Transverse colon (tissue), 4 donors: Measurements from ENCODE around the gene DDR2. TPM values are rescaled to one million over a fixed set of nuclear protein-coding genes. Genes with fewer than 3 reads are reported as not detected.

ENCODE experiments used
- DNase-seq: peaks from one replicate; pipeline ENCODE4 v3.0.0-alpha.2; 2019
- H3K27ac ChIP-seq, 4 donors: fragments of 200-600 bp; sonication (generic); 2 replicates each; pipeline ENCODE4 v1.5.1; 2016 to 2018; ENCODE audit warnings: inconsistent platforms in 4 of 4
- H3K27me3 ChIP-seq: fragments of 200-600 bp; sonication (generic); 2 replicates; pipeline ENCODE4 v1.5.1; 2017; ENCODE audit warnings: inconsistent platforms
- H3K36me3 ChIP-seq, 4 donors: fragments of 200-600 bp; sonication (generic); 2 replicates each; pipeline ENCODE4 v1.5.1; 2017 to 2019; ENCODE audit warnings: inconsistent platforms in 4 of 4
- H3K4me1 ChIP-seq, 4 donors: fragments of 200-600 bp; sonication (generic); 2 replicates each; pipeline ENCODE4 v1.5.1; 2017 to 2020; ENCODE audit warnings: inconsistent platforms in 4 of 4
- H3K4me3 ChIP-seq, 4 donors: fragments of 200-600 bp; sonication (generic); 1 replicate in 1 of 4; 2 replicates in 3 of 4; pipeline versions ENCODE4 v1.5.1 to v1.6.1; 2017 to 2019; ENCODE audit warnings: inconsistent platforms in 4 of 4
- H3K9me3 ChIP-seq, 2 donors: fragments of 200-600 bp; sonication (generic); 2 replicates each; pipeline ENCODE4 v1.5.1; 2017 to 2019; ENCODE audit warnings: inconsistent platforms in 2 of 2
- EP300 ChIP-seq: sonication (generic); formaldehyde crosslinking; IDR thresholded peaks from one replicate; pipeline ENCODE4 v1.6.1; 2017; ENCODE audit warnings: antibody characterized with exemption, low read depth
- POLR2A ChIP-seq: fragments of 450-650 bp; IDR thresholded peaks from one replicate; pipeline ENCODE4 v1.6.1; 2016; ENCODE audit warnings: antibody characterized with exemption, mild to moderate bottlenecking, moderate library complexity
- POLR2AphosphoS5 ChIP-seq, 3 donors: sonication (generic); formaldehyde crosslinking; IDR thresholded peaks; one replicate each; pipeline ENCODE4 v1.6.1; 2016; ENCODE audit warnings: antibody characterized with exemption in 3 of 3
- WGBS, 2 donors: methylation state at CpG; one replicate each; pipeline ENCODE4 v1.1.5; 2018; ENCODE audit warnings: low coverage in 1 of 2; 5-methylcytosine and 5-hydroxymethylcytosine counted together
- in situ Hi-C, 4 donors: fragments of 200-750 bp; cut with MboI; loops; one replicate each; pipeline versions ENCODE4 v1.15.0 to v1.15.1; 2017; ENCODE audit warnings: low sequenced_read_pairs in 3 of 4, low pct_ligation_motif_present in 1 of 4, low pct_unique_long_range_greater_than_20kb in 1 of 4
- intact Hi-C: fragments of 100-400 bp; cut with DNase I; formaldehyde crosslinking; loops from one replicate; pipeline ENCODE4 v1.15.1; 2023; ENCODE audit warnings: low total_unique reads
- total RNA-seq, 4 donors: library from RNA; depleted of rRNA; stranded (reverse); fragments of >200 nt; gene quantifications; one replicate each; pipeline ENCODE4 v1.1.0, GENCODE V29; 2016
- TF ChIP-seq, protein P1 (sequence below), 5 experiments: fragments of 200-600 bp in 3 of 5; fragments of 450-650 bp in 2 of 5; sonication (generic) in 3 of 5; IDR thresholded peaks; 1 replicate in 2 of 5; 2 replicates in 3 of 5; pipeline ENCODE4 v1.5.1; 2016 to 2017; ENCODE audit warnings: antibody characterized with exemption in 5 of 5, inconsistent platforms in 3 of 5, mild to moderate bottlenecking in 2 of 5, moderate library complexity in 1 of 5

DDR2 gene
- total RNA-seq, 4 donors from 2014 or later, result 33.3 to 54.1 (median 42.2) TPM

GRCh38 chr1:162688521-162688920 lies 56.3 kb downstream of the DDR2 start:
- H3K9me3 ChIP-seq, result no peaks in the 10 kb centered on the region
- intact Hi-C loops, result loop anchor here (5.0 kb wide), 2 partner anchors 39 to 56 kb away; partner anchors contain the start of gene DDR2
- 57 to 64% methylated on average over 2 to 4 of the region's 4 CpGs for WGBS, 2 donors
- TF ChIP-seq, protein P1, sequence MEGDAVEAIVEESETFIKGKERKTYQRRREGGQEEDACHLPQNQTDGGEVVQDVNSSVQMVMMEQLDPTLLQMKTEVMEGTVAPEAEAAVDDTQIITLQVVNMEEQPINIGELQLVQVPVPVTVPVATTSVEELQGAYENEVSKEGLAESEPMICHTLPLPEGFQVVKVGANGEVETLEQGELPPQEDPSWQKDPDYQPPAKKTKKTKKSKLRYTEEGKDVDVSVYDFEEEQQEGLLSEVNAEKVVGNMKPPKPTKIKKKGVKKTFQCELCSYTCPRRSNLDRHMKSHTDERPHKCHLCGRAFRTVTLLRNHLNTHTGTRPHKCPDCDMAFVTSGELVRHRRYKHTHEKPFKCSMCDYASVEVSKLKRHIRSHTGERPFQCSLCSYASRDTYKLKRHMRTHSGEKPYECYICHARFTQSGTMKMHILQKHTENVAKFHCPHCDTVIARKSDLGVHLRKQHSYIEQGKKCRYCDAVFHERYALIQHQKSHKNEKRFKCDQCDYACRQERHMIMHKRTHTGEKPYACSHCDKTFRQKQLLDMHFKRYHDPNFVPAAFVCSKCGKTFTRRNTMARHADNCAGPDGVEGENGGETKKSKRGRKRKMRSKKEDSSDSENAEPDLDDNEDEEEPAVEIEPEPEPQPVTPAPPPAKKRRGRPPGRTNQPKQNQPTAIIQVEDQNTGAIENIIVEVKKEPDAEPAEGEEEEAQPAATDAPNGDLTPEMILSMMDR (IDR thresholded peaks at IDR 0.05), result no peak
- TF ChIP-seq POLR2AphosphoS5 (IDR thresholded peaks at IDR 0.05) (peak; percentile 76 to 85 (median 79)), EP300 (peak; percentile 97)
- H3K36me3 ChIP-seq, result no peaks in the 10 kb centered on the region
- H3K27me3 ChIP-seq, result no peaks in the 10 kb centered on the region
- peaks cover 0 to 37% (median 16%) of the 10 kb centered on the region in 4 donors for H3K4me1 ChIP-seq
- DNase-seq, result peak; percentile 28
- peak overlapping the region; percentile 61 to 87 (median 77) for H3K27ac ChIP-seq
- H3K4me3 ChIP-seq, result no peak overlapping the region
- in situ Hi-C loops, result no loop called here

GRCh38 chr1:162688931-162689330 lies 56.7 kb downstream of the DDR2 start:
- DNase-seq, result no peak
- no peaks in the 10 kb centered on the region for H3K9me3 ChIP-seq
- H3K36me3 ChIP-seq, result no peaks in the 10 kb centered on the region
- WGBS, 2 donors, result 85% methylated on average over 5 of the region's 5 CpGs; no CpG with 5 or more reads in 1 of the 2 donors
- no peaks in the 10 kb centered on the region for H3K27me3 ChIP-seq
- no peak for TF ChIP-seq POLR2A
- no peak for TF ChIP-seq POLR2AphosphoS5 (IDR thresholded peaks at IDR 0.05)
- TF ChIP-seq, protein P1 (IDR thresholded peaks at IDR 0.05), result no peak
- no peak for TF ChIP-seq EP300
- peaks cover 0 to 37% (median 16%) of the 10 kb centered on the region in 4 donors for H3K4me1 ChIP-seq
- H3K4me3 ChIP-seq, result no peak overlapping the region
- in situ Hi-C loops (no loop called here), intact Hi-C loops (loop anchor here (5.0 kb wide), 2 partner anchors 38 to 57 kb away; partner anchors contain the start of gene DDR2)
- peak overlapping the region; percentile 61 to 87 (median 77) for H3K27ac ChIP-seq

- Histone ChIP-seq H3K4me1 (peaks cover 0 to 39% (median 16%) of the 10 kb centered on the region in 4 donors), H3K4me3 (no peak overlapping the region), H3K27ac (peak overlapping the region; percentile 61 to 87 (median 77)), H3K36me3 (no peaks in the 10 kb centered on the region), H3K9me3 (no peaks in the 10 kb centered on the region), H3K27me3 (no peaks in the 10 kb centered on the region)
- TF ChIP-seq, protein P1 (IDR thresholded peaks at IDR 0.05), result no peak
- TF ChIP-seq EP300 (no peak), POLR2A (no peak), POLR2AphosphoS5 (IDR thresholded peaks at IDR 0.05) (no peak)
- intact Hi-C loops (loop anchor here (5.0 kb wide), 2 partner anchors 37 to 58 kb away; partner anchors contain the start of gene DDR2), in situ Hi-C loops (no loop called here)
- no peak for DNase-seq
- 52 to 53% methylated on average over 4 to 5 of the region's 5 CpGs for WGBS, 2 donors
These were observed 57.7 kb downstream of the DDR2 start for GRCh38 chr1:162689745-162690671.

DNA sequence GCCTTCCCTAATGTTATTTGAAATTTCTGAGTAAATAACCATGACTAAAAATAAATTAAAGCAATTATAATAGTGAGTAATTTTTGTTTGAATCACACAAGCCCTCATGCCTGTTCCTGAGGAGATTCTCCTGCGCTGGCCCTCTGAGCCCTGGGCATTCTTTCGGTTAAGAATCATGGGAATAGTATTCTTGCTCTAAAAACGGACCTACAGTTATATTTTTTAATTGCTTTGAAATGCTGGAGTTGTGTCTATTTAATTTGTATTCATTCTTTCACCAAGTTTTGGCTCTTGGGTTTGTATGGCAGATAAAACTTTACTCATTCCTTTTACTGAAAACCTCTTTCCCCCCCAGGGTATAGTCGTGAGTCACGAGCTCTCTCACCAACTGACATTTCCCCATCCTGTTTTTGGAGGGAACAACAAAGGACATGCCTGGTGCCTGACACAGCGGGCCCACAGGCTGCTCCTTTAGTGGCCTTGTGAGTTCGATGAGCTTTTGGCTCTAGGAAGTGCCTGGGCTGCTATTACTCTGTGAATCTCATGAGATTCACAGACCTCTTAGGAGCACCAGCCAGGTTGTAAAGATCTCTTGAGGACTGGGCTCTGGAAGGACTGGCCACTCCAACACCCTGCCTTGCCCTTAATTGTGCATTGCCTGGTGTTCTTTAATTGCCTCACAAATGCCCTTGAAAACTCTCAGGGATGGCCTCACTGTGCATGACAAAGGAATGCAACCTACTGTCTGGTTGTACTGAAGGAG lies 58.6 kb downstream of the DDR2 start:
- Histone ChIP-seq H3K4me3 (no peak overlapping the region), H3K4me1 (peaks cover 0 to 37% (median 16%) of the 10 kb centered on the region in 4 donors), H3K36me3 (no peaks in the 10 kb centered on the region), H3K27ac (peak overlapping the region; percentile 61 to 87 (median 77)), H3K9me3 (no peaks in the 10 kb centered on the region), H3K27me3 (no peaks in the 10 kb centered on the region)
- WGBS, 2 donors, result 28 to 39% methylated on average over 3 to 7 of the region's 7 CpGs
- in situ Hi-C loops (no loop called here), intact Hi-C loops (no loop called here)
- DNase-seq, result peak; percentile 35
- TF ChIP-seq POLR2AphosphoS5 (IDR thresholded peaks at IDR 0.05) (peak in 2 of 3 donors; percentile 51 to 62), POLR2A (no peak), EP300 (no peak)
- TF ChIP-seq, protein P1 (IDR thresholded peaks at IDR 0.05), result no peak
